Body of pancreas (tissue), 4 donors: Measurements from ENCODE around the gene ZNF189.

Experiments
- CTCF ChIP-seq, 7 experiments: fragments of 450-650 bp in 4 of 7; fragments of 200-600 bp in 3 of 7; sonication (generic) in 3 of 7; IDR thresholded peaks; one replicate each; pipeline ENCODE4 v1.5.1; 2016 to 2019; ENCODE audit warnings: antibody characterized with exemption in 7 of 7
- POLR2A ChIP-seq, 3 donors: fragments of 450-650 bp; IDR thresholded peaks; one replicate each; pipeline ENCODE4 v1.6.1; 2016; ENCODE audit warnings: antibody characterized with exemption in 3 of 3, mild to moderate bottlenecking in 2 of 3

GRCh38 chr9:101352892-101353463 lies 45.7 kb upstream of the ZNF189 start:
- TF ChIP-seq CTCF (IDR thresholded peaks at IDR 0.05) (no peak), POLR2A (IDR thresholded peaks at IDR 0.05) (no peak)
